ENCODE measurements around the gene KAT6B.

KAT6B gene

GRCh38 chr10:74925708-74926107 lies 99.3 kb downstream of the KAT6B start:
- no peak for DNase-seq (ENCODE audit: low read depth)

GRCh38 chr10:74926791-74927585 lies 100.6 kb downstream of the KAT6B start:
- TF ChIP-seq CTCF (conservative IDR thresholded peaks at IDR 0.05; ENCODE audit: low read length) = no peak
- no peak overlapping the region for H3K4me3 ChIP-seq (ENCODE audit: low read length)
- DNase-seq (ENCODE audit: low read depth) = no peak

More at GRCh38 chr10:74925708-74926107, 99.3 kb downstream of the KAT6B start:
- H3K4me3 ChIP-seq (ENCODE audit: low read length) = no peak overlapping the region
- TF ChIP-seq CTCF (conservative IDR thresholded peaks at IDR 0.05; ENCODE audit: low read length) = no peak

GRCh38 chr10:74927701-74928100 lies 101.3 kb downstream of the KAT6B start:
- DNase-seq (ENCODE audit: low read depth) = peak; percentile 21
- H3K4me3 ChIP-seq (ENCODE audit: low read length) = no peak overlapping the region
- no peak for TF ChIP-seq CTCF (conservative IDR thresholded peaks at IDR 0.05; ENCODE audit: low read length)

- no peak for TF ChIP-seq CTCF (conservative IDR thresholded peaks at IDR 0.05; ENCODE audit: low read length)
- no peak overlapping the region for H3K4me3 ChIP-seq (ENCODE audit: low read length)
- peak; percentile 90 for DNase-seq (ENCODE audit: low read depth)
These were observed 102.4 kb downstream of the KAT6B start for GRCh38 chr10:74928742-74929191.

- peak; percentile 48 for DNase-seq (ENCODE audit: low read depth)
- H3K4me3 ChIP-seq (ENCODE audit: low read length) = no peak overlapping the region
- no peak for TF ChIP-seq CTCF (conservative IDR thresholded peaks at IDR 0.05; ENCODE audit: low read length)
These were observed 102.8 kb downstream of the KAT6B start for GRCh38 chr10:74929197-74929596.

- DNase-seq (ENCODE audit: low read depth) = no peak
- no peak overlapping the region for H3K4me3 ChIP-seq (ENCODE audit: low read length)
- TF ChIP-seq CTCF (conservative IDR thresholded peaks at IDR 0.05; ENCODE audit: low read length) = no peak
These were observed 104.6 kb downstream of the KAT6B start for GRCh38 chr10:74930965-74931364.

- peak; percentile 44 for DNase-seq (ENCODE audit: low read depth)
- H3K4me3 ChIP-seq (ENCODE audit: low read length) = no peak overlapping the region
These were observed 106.2 kb downstream of the KAT6B start for GRCh38 chr10:74932648-74933047.

More at GRCh38 chr10:74932648-74933047, 106.2 kb downstream of the KAT6B start:
- no peak for TF ChIP-seq CTCF (conservative IDR thresholded peaks at IDR 0.05; ENCODE audit: low read length)

Measured in AG10803 (cell line).